HEK293 (cell line): ENCODE results near the gene PFDN1.
A peak's percentile ranks its signal among the peaks of the same experiment; 100 is the strongest.

Experiments used
- AEBP2 ChIP-seq: fragments of 450-650 bp; formaldehyde crosslinking; IDR thresholded peaks from 2 replicates; pipeline ENCODE4 v1.5.1; 2016; ENCODE audit warnings: missing biosample characterization, missing genetic modification characterization, borderline replicate concordance
- GLI2 ChIP-seq: fragments of 450-650 bp; formaldehyde crosslinking; IDR thresholded peaks from 2 replicates; pipeline ENCODE4; 2017; ENCODE audit warnings: missing biosample characterization, missing genetic modification characterization, low read depth, borderline replicate concordance
- IKZF3 ChIP-seq: fragments of 450-650 bp; IDR thresholded peaks from 2 replicates; pipeline ENCODE4 v1.5.0; 2018; ENCODE audit warnings: missing biosample characterization, mild to moderate bottlenecking, missing genetic modification characterization, moderate library complexity
- INSM2 ChIP-seq: fragments of 450-650 bp; formaldehyde crosslinking; IDR thresholded peaks from 2 replicates; pipeline ENCODE4 v1.5.1; 2016; ENCODE audit warnings: missing biosample characterization, missing genetic modification characterization
- KLF1 ChIP-seq: fragments of 450-650 bp; formaldehyde crosslinking; IDR thresholded peaks from 2 replicates; pipeline ENCODE4 v1.5.1; 2016; ENCODE audit warnings: missing biosample characterization, missing genetic modification characterization
- KLF10 ChIP-seq: fragments of 450-650 bp; IDR thresholded peaks from 2 replicates; pipeline ENCODE4 v1.5.1; 2018; ENCODE audit warnings: missing biosample characterization, mild to moderate bottlenecking, missing genetic modification characterization
- PATZ1 ChIP-seq: fragments of 450-650 bp; formaldehyde crosslinking; IDR thresholded peaks from 2 replicates; pipeline ENCODE4 v1.5.1; 2016; ENCODE audit warnings: missing biosample characterization, missing genetic modification characterization
- PRDM10 ChIP-seq: fragments of 450-650 bp; formaldehyde crosslinking; IDR thresholded peaks from 2 replicates; pipeline ENCODE4 v1.5.1; 2016; ENCODE audit warnings: missing biosample characterization, missing genetic modification characterization
- SP7 ChIP-seq: fragments of 450-650 bp; formaldehyde crosslinking; IDR thresholded peaks from 2 replicates; pipeline ENCODE4 v1.5.1; 2016; ENCODE audit warnings: missing biosample characterization, missing genetic modification characterization
- ZBTB20 ChIP-seq: fragments of 450-650 bp; formaldehyde crosslinking; IDR thresholded peaks from 2 replicates; pipeline ENCODE4 v1.5.1; 2016; ENCODE audit warnings: missing biosample characterization, missing genetic modification characterization
- ZBTB6 ChIP-seq: fragments of 450-650 bp; formaldehyde crosslinking; IDR thresholded peaks from 2 replicates; pipeline ENCODE4 v1.5.1; 2017; ENCODE audit warnings: missing biosample characterization, missing genetic modification characterization
- ZEB2 ChIP-seq: fragments of 450-650 bp; formaldehyde crosslinking; IDR thresholded peaks from 2 replicates; pipeline ENCODE4 v1.5.1; 2016; ENCODE audit warnings: missing biosample characterization, missing genetic modification characterization
- ZNF140 ChIP-seq: fragments of 450-650 bp; formaldehyde crosslinking; IDR thresholded peaks from 2 replicates; pipeline ENCODE4 v1.5.1; 2016; ENCODE audit warnings: missing biosample characterization, missing genetic modification characterization
- ZNF146 ChIP-seq: fragments of 450-650 bp; formaldehyde crosslinking; IDR thresholded peaks from 2 replicates; pipeline ENCODE4 v1.5.1; 2016; ENCODE audit warnings: missing biosample characterization, missing genetic modification characterization
- ZNF184 ChIP-seq: fragments of 450-650 bp; IDR thresholded peaks from 2 replicates; pipeline ENCODE4 v1.5.1; 2018; ENCODE audit warnings: missing biosample characterization, mild to moderate bottlenecking, missing genetic modification characterization
- ZNF335 ChIP-seq: fragments of 450-650 bp; formaldehyde crosslinking; conservative IDR thresholded peaks from 2 replicates; pipeline ENCODE4 v1.5.1; 2016; ENCODE audit warnings: missing biosample characterization, missing genetic modification characterization
- ZNF350 ChIP-seq: fragments of 450-650 bp; formaldehyde crosslinking; IDR thresholded peaks from 2 replicates; pipeline ENCODE4 v1.5.0; 2017; ENCODE audit warnings: missing biosample characterization, mild to moderate bottlenecking, missing genetic modification characterization
- ZNF37A ChIP-seq: fragments of 450-650 bp; IDR thresholded peaks from 2 replicates; pipeline ENCODE4 v1.5.1; 2018; ENCODE audit warnings: missing biosample characterization, missing genetic modification characterization
- ZNF398 ChIP-seq: fragments of 450-650 bp; formaldehyde crosslinking; IDR thresholded peaks from 2 replicates; pipeline ENCODE4 v1.5.1; 2017; ENCODE audit warnings: missing biosample characterization, missing genetic modification characterization
- ZNF473 ChIP-seq: fragments of 450-650 bp; formaldehyde crosslinking; IDR thresholded peaks from 2 replicates; pipeline ENCODE4 v1.5.1; 2017; ENCODE audit warnings: missing biosample characterization, missing genetic modification characterization
- ZNF501 ChIP-seq: fragments of 450-650 bp; formaldehyde crosslinking; IDR thresholded peaks from 2 replicates; pipeline ENCODE4 v1.5.1; 2016; ENCODE audit warnings: missing biosample characterization, missing genetic modification characterization
- ZNF600 ChIP-seq: fragments of 450-650 bp; formaldehyde crosslinking; IDR thresholded peaks from 2 replicates; pipeline ENCODE4 v1.5.1; 2016; ENCODE audit warnings: missing biosample characterization, missing genetic modification characterization
- ZNF692 ChIP-seq: fragments of 450-650 bp; formaldehyde crosslinking; IDR thresholded peaks from 2 replicates; pipeline ENCODE4 v1.5.1; 2016; ENCODE audit warnings: missing biosample characterization, missing genetic modification characterization
- ZSCAN23 ChIP-seq: fragments of 450-650 bp; formaldehyde crosslinking; IDR thresholded peaks from 2 replicates; pipeline ENCODE4 v1.5.1; 2016; ENCODE audit warnings: missing biosample characterization, missing genetic modification characterization

Gene PFDN1

GRCh38 chr5:140295414-140295813 is 7.5 kb downstream of the PFDN1 start (continued):
- TF ChIP-seq IKZF3 (tag by site-specific recombination) (peak; percentile 75), GLI2 (tag by site-specific recombination) (peak; percentile 84; the same call in 1 of the 2 replicates), ZEB2 (peak; percentile 99), ZNF692 (tag by site-specific recombination) (peak; percentile 88), ZNF184 (tag by site-specific recombination) (peak; percentile 97), ZNF37A (tag by site-specific recombination) (peak; percentile 94), ZNF501 (tag by site-specific recombination) (peak; percentile 45; the same call in 1 of the 2 replicates), ZNF140 (tag by site-specific recombination) (no peak), AEBP2 (tag by site-specific recombination) (no peak), PATZ1 (peak; percentile 61; the same call in 1 of the 2 replicates), ZNF350 (no peak), ZNF335 (tag by site-specific recombination) (peak; percentile 33; the same call in 1 of the 2 replicates), ZSCAN23 (tag by site-specific recombination) (0 out of 2 replicates have a peak, but pooled peaks have one; percentile 69), SP7 (tag by site-specific recombination) (peak; percentile 94), ZNF473 (no peak), ZBTB20 (tag by site-specific recombination) (no peak), ZNF600 (tag by site-specific recombination) (peak; percentile 87), PRDM10 (tag by site-specific recombination) (peak; percentile 65), ZNF398 (peak; percentile 66), KLF1 (tag by site-specific recombination) (peak; percentile 31; the same call in 1 of the 2 replicates), ZBTB6 (tag by site-specific recombination) (peak; percentile 22; the same call in 1 of the 2 replicates), KLF10 (tag by site-specific recombination) (peak; percentile 94), INSM2 (tag by site-specific recombination) (peak; percentile 93), ZNF146 (tag by site-specific recombination) (peak; percentile 40; the same call in 1 of the 2 replicates)
